SK-N-SH (cell line): ENCODE measurements around the gene PAPLN. TPM values are rescaled to one million over a fixed set of nuclear protein-coding genes. Genes with fewer than 3 reads are reported as not detected.

Experiments used
- CTCF ChIA-PET: fragments of 300-600, 350-600 bp; formaldehyde crosslinking; extraction: SDS; loops from one replicate; lab custom pipeline; 2021; lab: Yijun Ruan, JAX
- POLR2A ChIA-PET: fragments of 350-600 bp; sonication (Branson Sonifier 250); formaldehyde crosslinking; extraction: SDS; loops from one replicate; lab custom pipeline; 2020; ENCODE audit warnings: antibody characterized with exemption, inconsistent platforms; lab: Yijun Ruan, JAX
- DNase-seq: peaks from one replicate; pipeline ENCODE4 v3.0.0; 2012
- H2AFZ ChIP-seq: fragments of 200-600 bp; sonication (generic); 2 replicates; pipeline ENCODE4 v1.8.1; 2016; ENCODE audit warnings: antibody characterized with exemption, mild to moderate bottlenecking, low read depth
- H3F3A ChIP-seq: fragments of 200-600 bp; sonication (generic); replicated peaks from 2 replicates; pipeline ENCODE3; 2016; ENCODE audit warnings: antibody characterized with exemption, mild to moderate bottlenecking; ENCODE audit not compliant: insufficient read depth
- H3K27ac ChIP-seq, 2 experiments: fragments of 200-500 bp in 1 of 2; fragments of 200-600 bp in 1 of 2; sonication (Bioruptor generic) in 1 of 2; sonication (generic), shearing (Covaris generic) in 1 of 2; 2 replicates each; pipeline versions ENCODE4 v1.5.1 to v1.6.1; 2014 to 2016; ENCODE audit warnings: low read depth in 2 of 2, inconsistent platforms in 1 of 2, low read length in 1 of 2, mild to moderate bottlenecking in 1 of 2, mixed read lengths in 1 of 2
- H3K27me3 ChIP-seq: fragments of 200-600 bp; sonication (generic), shearing (Covaris generic); 2 replicates; pipeline ENCODE4 v1.6.1; 2016; ENCODE audit warnings: mixed run types; ENCODE audit not compliant: insufficient read depth
- H3K36me3 ChIP-seq, 2 experiments: fragments of 200-500 bp in 1 of 2; fragments of 200-600 bp in 1 of 2; sonication (Bioruptor generic) in 1 of 2; sonication (generic) in 1 of 2; replicated peaks in 1 of 2; 2 replicates each; pipeline versions ENCODE3 to v1.5.1; 2014 to 2016; ENCODE audit warnings: low read length in 1 of 2, mild to moderate bottlenecking in 1 of 2; ENCODE audit not compliant: insufficient read depth in 2 of 2, control insufficient read depth in 1 of 2
- H3K4me1 ChIP-seq, 2 experiments: fragments of 200-500 bp in 1 of 2; fragments of 200-600 bp in 1 of 2; sonication (Bioruptor generic) in 1 of 2; sonication (generic), shearing (Covaris generic) in 1 of 2; 2 replicates each; pipeline versions ENCODE4 v1.5.1 to v1.6.1; 2014 to 2016; ENCODE audit warnings: low read depth in 1 of 2, low read length in 1 of 2, mixed run types in 1 of 2; ENCODE audit not compliant: insufficient read depth in 2 of 2, control insufficient read depth in 1 of 2
- H3K4me2 ChIP-seq: fragments of 200-600 bp; sonication (generic), shearing (Covaris generic); 2 replicates; pipeline ENCODE4 v1.6.1; 2017; ENCODE audit warnings: mixed run types
- H3K4me3 ChIP-seq, 2 experiments: fragments of 200-500 bp in 1 of 2; fragments of 200-600 bp in 1 of 2; sonication (Bioruptor generic) in 1 of 2; sonication (generic), shearing (Covaris generic) in 1 of 2; 2 replicates each; pipeline versions ENCODE4 v1.5.1 to v1.8.1; 2014 to 2016; ENCODE audit warnings: low read depth in 2 of 2, inconsistent platforms in 1 of 2, low read length in 1 of 2, mild to moderate bottlenecking in 1 of 2, mixed read lengths in 1 of 2, moderate library complexity in 1 of 2
- H3K79me2 ChIP-seq: fragments of 200-600 bp; sonication (generic); 2 replicates; pipeline ENCODE4 v1.8.1; 2017; ENCODE audit warnings: mild to moderate bottlenecking; ENCODE audit not compliant: insufficient read depth
- H3K9ac ChIP-seq: fragments of 200-600 bp; sonication (generic); 2 replicates; pipeline ENCODE4 v1.6.1; 2017; ENCODE audit warnings: mixed run types
- H3K9me2 ChIP-seq: fragments of 200-600 bp; sonication (generic); 2 replicates; pipeline ENCODE4 v1.6.1; 2017; ENCODE audit warnings: mixed run types
- H3K9me3 ChIP-seq: fragments of 200-600 bp; sonication (generic); 2 replicates; pipeline ENCODE4 v1.6.1; 2017; ENCODE audit warnings: mixed run types, mild to moderate bottlenecking, moderate library complexity
- H4K20me1 ChIP-seq: fragments of 200-600 bp; sonication (generic); 2 replicates; pipeline ENCODE4 v1.6.1; 2017; ENCODE audit warnings: mild to moderate bottlenecking, mixed run types; ENCODE audit not compliant: insufficient read depth
- ELF1 ChIP-seq: IDR thresholded peaks from 2 replicates; pipeline ENCODE4 v1.4.0; 2012
- EP300 ChIP-seq, 2 experiments: IDR thresholded peaks; 2 replicates each; pipeline versions ENCODE4 v1.4.0 to v1.6.1; 2012; ENCODE audit warnings: borderline replicate concordance in 1 of 2, low read depth in 1 of 2, low read length in 1 of 2
- EZH2phosphoT487 ChIP-seq: fragments of 200-600 bp; sonication (generic); IDR thresholded peaks from 2 replicates; pipeline ENCODE4 v1.6.1; 2017; ENCODE audit warnings: low read depth, mixed run types, mild to moderate bottlenecking, antibody characterized with exemption, moderate library complexity, borderline replicate concordance
- FOSL2 ChIP-seq: IDR thresholded peaks from 2 replicates; pipeline ENCODE4 v1.4.0; 2012; ENCODE audit warnings: low read depth, mild to moderate bottlenecking, moderate library complexity, borderline replicate concordance
- MEF2A ChIP-seq: IDR thresholded peaks from 2 replicates; pipeline ENCODE4 v1.4.0; 2012; ENCODE audit warnings: low read depth, borderline replicate concordance
- NRF1 ChIP-seq: IDR thresholded peaks from 2 replicates; pipeline ENCODE4 v1.6.1; 2012; ENCODE audit warnings: low read depth, mild to moderate bottlenecking, low read length
- POLR2AphosphoS5 ChIP-seq: IDR thresholded peaks from 2 replicates; pipeline ENCODE4 v1.6.1; 2012; ENCODE audit warnings: low read depth, low read length
- WGBS: methylation state at CpG from one replicate; pipeline ENCODE4 v1.1.6; 2017; ENCODE audit warnings: low lambda C conversion rate; 5-methylcytosine and 5-hydroxymethylcytosine counted together
- polyA plus RNA-seq, 3 experiments: library from polyadenylated mRNA; depleted of rRNA; stranded (reverse); fragments of >200 nt; gene quantifications; 2 replicates each; pipeline ENCODE4 v1.2.3, GENCODE V29; 2012
- TF ChIP-seq, protein P1 (sequence below): IDR thresholded peaks from 2 replicates; pipeline ENCODE4 v1.4.0; 2012; ENCODE audit warnings: low read depth, borderline replicate concordance
- TF ChIP-seq, protein P2 (sequence below): fragments of 150-350 bp; IDR thresholded peaks from 2 replicates; pipeline ENCODE4 v1.6.1; 2017; ENCODE audit warnings: antibody characterized with exemption, low read length, low read depth, borderline replicate concordance
- TF ChIP-seq, protein P3 (sequence below): fragments of 150-350 bp; IDR thresholded peaks from 2 replicates; pipeline ENCODE4 v1.6.1; 2016; ENCODE audit warnings: mild to moderate bottlenecking, low read depth, low read length
- TF ChIP-seq, protein P4 (sequence below): IDR thresholded peaks from 2 replicates; pipeline ENCODE4 v1.6.1; 2012; ENCODE audit warnings: mild to moderate bottlenecking, low read depth, low read length, moderate library complexity

The PAPLN gene
- polyA plus RNA-seq, 1 of the 3 experiments (the other 2 are of a cell fraction): 0.13 TPM

DNA sequence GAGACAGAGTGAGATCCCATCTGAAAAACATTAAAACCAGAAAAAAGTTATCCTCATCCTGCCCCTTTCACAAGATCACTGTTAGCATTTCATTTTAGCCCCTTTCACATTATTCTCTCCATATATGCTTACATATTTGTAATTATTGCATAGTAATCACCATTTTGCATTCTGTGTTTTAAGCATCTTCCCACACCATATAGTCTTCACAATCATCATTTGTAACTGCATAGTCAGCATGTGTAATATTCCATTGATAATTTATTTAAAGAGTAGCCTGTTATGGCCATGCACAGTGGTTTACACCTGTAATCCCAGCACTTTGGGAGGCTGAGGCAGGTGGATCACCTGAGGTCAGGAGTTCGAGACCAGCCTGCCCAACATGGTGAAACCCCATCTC, 11.8 kb downstream of the PAPLN start:
- 63% methylated on average over 1 of the region's 1 CpG for WGBS
- Histone ChIP-seq H3K36me3 (no peaks in the 10 kb centered on the region), H3K79me2 (no peaks in the 10 kb centered on the region), H3K27ac (no peak overlapping the region), H3K4me1 (no peaks in the 10 kb centered on the region), H3K9me2 (no peaks in the 10 kb centered on the region), H3F3A (no peaks in the 10 kb centered on the region), H3K9ac (no peak overlapping the region), H3K9me3 (no peaks in the 10 kb centered on the region), H2AFZ (no peak overlapping the region), H4K20me1 (no peaks in the 10 kb centered on the region), H3K4me3 (no peak overlapping the region), H3K4me2 (no peak overlapping the region), H3K27me3 (no peaks in the 10 kb centered on the region)
- ChIA-PET CTCF (no interaction called here), POLR2A (no interaction called here)
- TF ChIP-seq, protein P1, sequence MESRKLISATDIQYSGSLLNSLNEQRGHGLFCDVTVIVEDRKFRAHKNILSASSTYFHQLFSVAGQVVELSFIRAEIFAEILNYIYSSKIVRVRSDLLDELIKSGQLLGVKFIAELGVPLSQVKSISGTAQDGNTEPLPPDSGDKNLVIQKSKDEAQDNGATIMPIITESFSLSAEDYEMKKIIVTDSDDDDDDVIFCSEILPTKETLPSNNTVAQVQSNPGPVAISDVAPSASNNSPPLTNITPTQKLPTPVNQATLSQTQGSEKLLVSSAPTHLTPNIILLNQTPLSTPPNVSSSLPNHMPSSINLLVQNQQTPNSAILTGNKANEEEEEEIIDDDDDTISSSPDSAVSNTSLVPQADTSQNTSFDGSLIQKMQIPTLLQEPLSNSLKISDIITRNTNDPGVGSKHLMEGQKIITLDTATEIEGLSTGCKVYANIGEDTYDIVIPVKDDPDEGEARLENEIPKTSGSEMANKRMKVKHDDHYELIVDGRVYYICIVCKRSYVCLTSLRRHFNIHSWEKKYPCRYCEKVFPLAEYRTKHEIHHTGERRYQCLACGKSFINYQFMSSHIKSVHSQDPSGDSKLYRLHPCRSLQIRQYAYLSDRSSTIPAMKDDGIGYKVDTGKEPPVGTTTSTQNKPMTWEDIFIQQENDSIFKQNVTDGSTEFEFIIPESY: no peak
- TF ChIP-seq EZH2phosphoT487: no peak
- TF ChIP-seq ELF1: no peak
- no peak for TF ChIP-seq EP300 (IDR thresholded peaks at IDR 0.05; ENCODE audit: borderline replicate concordance in 1 of 2, low read depth in 1 of 2, low read length in 1 of 2)
- TF ChIP-seq POLR2AphosphoS5: no peak
- TF ChIP-seq MEF2A: no peak
- TF ChIP-seq NRF1: no peak
- TF ChIP-seq FOSL2: no peak
- TF ChIP-seq, protein P2, sequence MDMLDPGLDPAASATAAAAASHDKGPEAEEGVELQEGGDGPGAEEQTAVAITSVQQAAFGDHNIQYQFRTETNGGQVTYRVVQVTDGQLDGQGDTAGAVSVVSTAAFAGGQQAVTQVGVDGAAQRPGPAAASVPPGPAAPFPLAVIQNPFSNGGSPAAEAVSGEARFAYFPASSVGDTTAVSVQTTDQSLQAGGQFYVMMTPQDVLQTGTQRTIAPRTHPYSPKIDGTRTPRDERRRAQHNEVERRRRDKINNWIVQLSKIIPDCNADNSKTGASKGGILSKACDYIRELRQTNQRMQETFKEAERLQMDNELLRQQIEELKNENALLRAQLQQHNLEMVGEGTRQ: no peak
- TF ChIP-seq, protein P3, sequence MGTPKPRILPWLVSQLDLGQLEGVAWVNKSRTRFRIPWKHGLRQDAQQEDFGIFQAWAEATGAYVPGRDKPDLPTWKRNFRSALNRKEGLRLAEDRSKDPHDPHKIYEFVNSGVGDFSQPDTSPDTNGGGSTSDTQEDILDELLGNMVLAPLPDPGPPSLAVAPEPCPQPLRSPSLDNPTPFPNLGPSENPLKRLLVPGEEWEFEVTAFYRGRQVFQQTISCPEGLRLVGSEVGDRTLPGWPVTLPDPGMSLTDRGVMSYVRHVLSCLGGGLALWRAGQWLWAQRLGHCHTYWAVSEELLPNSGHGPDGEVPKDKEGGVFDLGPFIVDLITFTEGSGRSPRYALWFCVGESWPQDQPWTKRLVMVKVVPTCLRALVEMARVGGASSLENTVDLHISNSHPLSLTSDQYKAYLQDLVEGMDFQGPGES: no peak
- TF ChIP-seq, protein P4, sequence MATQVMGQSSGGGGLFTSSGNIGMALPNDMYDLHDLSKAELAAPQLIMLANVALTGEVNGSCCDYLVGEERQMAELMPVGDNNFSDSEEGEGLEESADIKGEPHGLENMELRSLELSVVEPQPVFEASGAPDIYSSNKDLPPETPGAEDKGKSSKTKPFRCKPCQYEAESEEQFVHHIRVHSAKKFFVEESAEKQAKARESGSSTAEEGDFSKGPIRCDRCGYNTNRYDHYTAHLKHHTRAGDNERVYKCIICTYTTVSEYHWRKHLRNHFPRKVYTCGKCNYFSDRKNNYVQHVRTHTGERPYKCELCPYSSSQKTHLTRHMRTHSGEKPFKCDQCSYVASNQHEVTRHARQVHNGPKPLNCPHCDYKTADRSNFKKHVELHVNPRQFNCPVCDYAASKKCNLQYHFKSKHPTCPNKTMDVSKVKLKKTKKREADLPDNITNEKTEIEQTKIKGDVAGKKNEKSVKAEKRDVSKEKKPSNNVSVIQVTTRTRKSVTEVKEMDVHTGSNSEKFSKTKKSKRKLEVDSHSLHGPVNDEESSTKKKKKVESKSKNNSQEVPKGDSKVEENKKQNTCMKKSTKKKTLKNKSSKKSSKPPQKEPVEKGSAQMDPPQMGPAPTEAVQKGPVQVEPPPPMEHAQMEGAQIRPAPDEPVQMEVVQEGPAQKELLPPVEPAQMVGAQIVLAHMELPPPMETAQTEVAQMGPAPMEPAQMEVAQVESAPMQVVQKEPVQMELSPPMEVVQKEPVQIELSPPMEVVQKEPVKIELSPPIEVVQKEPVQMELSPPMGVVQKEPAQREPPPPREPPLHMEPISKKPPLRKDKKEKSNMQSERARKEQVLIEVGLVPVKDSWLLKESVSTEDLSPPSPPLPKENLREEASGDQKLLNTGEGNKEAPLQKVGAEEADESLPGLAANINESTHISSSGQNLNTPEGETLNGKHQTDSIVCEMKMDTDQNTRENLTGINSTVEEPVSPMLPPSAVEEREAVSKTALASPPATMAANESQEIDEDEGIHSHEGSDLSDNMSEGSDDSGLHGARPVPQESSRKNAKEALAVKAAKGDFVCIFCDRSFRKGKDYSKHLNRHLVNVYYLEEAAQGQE: no peak
- DNase-seq: no peak
